Measurements from ENCODE around the gene ENDOV. TPM values are rescaled to one million over a fixed set of nuclear protein-coding genes. Genes with fewer than 3 reads are reported as not detected.

Gene ENDOV
- total RNA-seq, 2 donors from 2014 or later: 8.3 to 17.5 TPM

- 0 to 67% methylated on average over 1 to 12 of the region's 12 CpGs for WGBS, 2 donors
- H3K4me3 ChIP-seq: no peak overlapping the region
- TF ChIP-seq POLR2A (IDR thresholded peaks at IDR 0.05) (no peak), CTCF (IDR thresholded peaks at IDR 0.05) (no peak)
- H3K27ac ChIP-seq: no peak overlapping the region
- peaks cover 20% of the 10 kb centered on the region for H3K4me1 ChIP-seq
- no peaks in the 10 kb centered on the region for H3K36me3 ChIP-seq (replicated peaks in 1 of 2; ENCODE audit: insufficient read depth in 1 of 2, low read depth in 2 of 2)
- DNase-seq (no peak), ATAC-seq (no peak)
- no peaks in the 10 kb centered on the region for H3K27me3 ChIP-seq
- H3K9me3 ChIP-seq: no peaks in the 10 kb centered on the region
- intact Hi-C loops (cut with DNase I): no loop called here
These were observed 28.5 kb downstream of the ENDOV start for GRCh38 chr17:80443498-80443897.

GRCh38 chr17:80443916-80444643 lies 29.1 kb downstream of the ENDOV start:
- intact Hi-C loops (cut with DNase I): no loop called here
- no peak for TF ChIP-seq CTCF (IDR thresholded peaks at IDR 0.05)
- TF ChIP-seq POLR2A (IDR thresholded peaks at IDR 0.05): no peak
- Histone ChIP-seq H3K27ac (no peak overlapping the region), H3K9me3 (no peaks in the 10 kb centered on the region), H3K4me1 (peaks cover 20% of the 10 kb centered on the region), H3K4me3 (no peak overlapping the region), H3K36me3 (replicated peaks in 1 of 2; ENCODE audit: insufficient read depth in 1 of 2, low read depth in 2 of 2) (no peaks in the 10 kb centered on the region), H3K27me3 (no peaks in the 10 kb centered on the region)
- ATAC-seq: no peak
- WGBS, 2 donors: 56 to 60% methylated on average over 27 to 30 of the region's 31 CpGs
- no peak for DNase-seq

GRCh38 chr17:80444644-80444979 lies 29.6 kb downstream of the ENDOV start:
- intact Hi-C loops (cut with DNase I): no loop called here
- WGBS, 2 donors: 66 to 100% methylated on average over 1 to 6 of the region's 6 CpGs
- no peak for DNase-seq

GRCh38 chr17:80445007-80445725 lies 30.2 kb downstream of the ENDOV start:
- TF ChIP-seq CTCF (IDR thresholded peaks at IDR 0.05): no peak
- TF ChIP-seq POLR2A (IDR thresholded peaks at IDR 0.05): no peak
- Histone ChIP-seq H3K27me3 (no peaks in the 10 kb centered on the region), H3K36me3 (replicated peaks in 1 of 2; ENCODE audit: insufficient read depth in 1 of 2, low read depth in 2 of 2) (no peaks in the 10 kb centered on the region), H3K4me3 (no peak overlapping the region), H3K27ac (no peak overlapping the region), H3K9me3 (no peaks in the 10 kb centered on the region), H3K4me1 (peaks cover 20% of the 10 kb centered on the region)
- 70 to 71% methylated on average over 15 to 19 of the region's 26 CpGs for WGBS, 2 donors
- no peak for ATAC-seq
- intact Hi-C loops (cut with DNase I): no loop called here
- no peak for DNase-seq

More at GRCh38 chr17:80444644-80444979, 29.6 kb downstream of the ENDOV start:
- H3K4me3 ChIP-seq: no peak overlapping the region
- TF ChIP-seq POLR2A (IDR thresholded peaks at IDR 0.05): no peak
- TF ChIP-seq CTCF (IDR thresholded peaks at IDR 0.05): no peak
- H3K27ac ChIP-seq: no peak overlapping the region
- peaks cover 20% of the 10 kb centered on the region for H3K4me1 ChIP-seq
- no peaks in the 10 kb centered on the region for H3K27me3 ChIP-seq
- no peak for ATAC-seq
- H3K9me3 ChIP-seq: no peaks in the 10 kb centered on the region
- H3K36me3 ChIP-seq (replicated peaks in 1 of 2; ENCODE audit: insufficient read depth in 1 of 2, low read depth in 2 of 2): no peaks in the 10 kb centered on the region

All from body of pancreas (tissue), 4 donors.